CD14-positive monocyte (primary cell): ENCODE measurements around the gene ABCC3. TPM values are rescaled to one million over a fixed set of nuclear protein-coding genes. Genes with fewer than 3 reads are reported as not detected.

Experiments
- DNase-seq, 3 donors: peaks; one replicate each; pipeline ENCODE4 v3.0.0-alpha.2; 2011 to 2022
- H2AFZ ChIP-seq: 2 replicates; pipeline ENCODE4 v1.6.0; 2012; ENCODE audit warnings: mild to moderate bottlenecking, low read depth, low read length, inconsistent platforms; ENCODE audit not compliant: insufficient read depth, poor library complexity, severe bottlenecking
- H3K27ac ChIP-seq, 2 donors: 1 replicate in 1 of 2; 2 replicates in 1 of 2; pipeline ENCODE4 v1.5.1; 2012 to 2013; ENCODE audit warnings: low read length in 2 of 2, control low read depth in 1 of 2, inconsistent platforms in 1 of 2, low read depth in 1 of 2, mild to moderate bottlenecking in 1 of 2
- H3K27me3 ChIP-seq, 2 donors: one replicate each; pipeline versions ENCODE4 v1.6.0 to v1.6.1; 2011 to 2013; ENCODE audit warnings: low read length in 2 of 2; ENCODE audit not compliant: control insufficient read depth in 2 of 2, insufficient read depth in 2 of 2
- H3K36me3 ChIP-seq, 2 donors: replicated peaks in 1 of 2; 1 replicate in 1 of 2; 2 replicates in 1 of 2; pipeline versions ENCODE4 v1.5.1 to v1.6.1; 2012 to 2013; ENCODE audit warnings: low read length in 2 of 2, control low read depth in 1 of 2, inconsistent platforms in 1 of 2, mild to moderate bottlenecking in 1 of 2; ENCODE audit not compliant: insufficient read depth in 2 of 2, control insufficient read depth in 1 of 2
- H3K4me1 ChIP-seq, 2 donors: 1 replicate in 1 of 2; 2 replicates in 1 of 2; pipeline versions ENCODE4 v1.5.1 to v1.6.1; 2012 to 2013; ENCODE audit warnings: low read length in 2 of 2, control low read depth in 1 of 2, inconsistent platforms in 1 of 2, mild to moderate bottlenecking in 1 of 2, moderate library complexity in 1 of 2; ENCODE audit not compliant: insufficient read depth in 2 of 2, control insufficient read depth in 1 of 2
- H3K4me2 ChIP-seq: replicated peaks from 2 replicates; pipeline ENCODE3; 2012; ENCODE audit warnings: low read length, moderate library complexity, mild to moderate bottlenecking; ENCODE audit not compliant: poor library complexity, severe bottlenecking; ENCODE audit errors: extremely low read depth
- H3K4me3 ChIP-seq, 3 experiments: fragments of 200-600 bp in 1 of 3; sonication (generic) in 1 of 3; replicated peaks in 1 of 3; 1 replicate in 2 of 3; 2 replicates in 1 of 3; pipeline ENCODE4 v1.5.1; 2011 to 2013; ENCODE audit warnings: low read length in 3 of 3, mild to moderate bottlenecking in 3 of 3, control low read depth in 2 of 3, low read depth in 2 of 3, inconsistent platforms in 1 of 3, moderate library complexity in 1 of 3
- H3K79me2 ChIP-seq: 2 replicates; pipeline ENCODE4 v1.6.0; 2012; ENCODE audit warnings: mild to moderate bottlenecking, control low read depth, inconsistent platforms, low read length, moderate library complexity; ENCODE audit not compliant: insufficient read depth
- H3K9ac ChIP-seq: 2 replicates; pipeline ENCODE4 v1.6.0; 2017; ENCODE audit warnings: low read length, mild to moderate bottlenecking; ENCODE audit not compliant: insufficient read depth, poor library complexity, severe bottlenecking
- H3K9me3 ChIP-seq, 2 donors: replicated peaks in 1 of 2; 1 replicate in 1 of 2; 2 replicates in 1 of 2; pipeline versions ENCODE4 v1.5.1 to v1.6.1; 2012 to 2013; ENCODE audit warnings: low read length in 2 of 2, control low read depth in 1 of 2; ENCODE audit not compliant: control insufficient read depth in 1 of 2, insufficient read depth in 1 of 2
- H4K20me1 ChIP-seq: 2 replicates; pipeline ENCODE4 v1.6.0; 2012; ENCODE audit warnings: mild to moderate bottlenecking, low read length, control low read depth, moderate library complexity; ENCODE audit not compliant: insufficient read depth
- H3K27ac Mint-ChIP-seq, 7 donors: one replicate each; pipeline ENCODE4 v1.8.0; 2020; ENCODE audit warnings: mild to moderate bottlenecking in 7 of 7, mixed read lengths in 7 of 7, moderate library complexity in 6 of 7, inconsistent platforms in 2 of 7
- H3K27me3 Mint-ChIP-seq, 3 donors: one replicate each; pipeline ENCODE4 v1.8.0; 2021 to 2022; ENCODE audit warnings: low read depth in 3 of 3, mild to moderate bottlenecking in 3 of 3, mixed read lengths in 3 of 3, moderate library complexity in 3 of 3, inconsistent platforms in 1 of 3
- H3K36me3 Mint-ChIP-seq, 2 donors: one replicate each; pipeline ENCODE4 v1.8.0; 2020; ENCODE audit warnings: mixed read lengths in 2 of 2, inconsistent platforms in 1 of 2, mild to moderate bottlenecking in 1 of 2
- H3K4me1 Mint-ChIP-seq: one replicate; pipeline ENCODE4 v1.8.0; 2020; ENCODE audit warnings: mild to moderate bottlenecking, mixed read lengths
- H3K4me3 Mint-ChIP-seq, 2 donors: one replicate each; pipeline ENCODE4 v1.8.0; 2020; ENCODE audit warnings: mild to moderate bottlenecking in 2 of 2, mixed read lengths in 2 of 2, moderate library complexity in 1 of 2
- H3K9me3 Mint-ChIP-seq, 7 donors: one replicate each; pipeline ENCODE4 v1.8.0; 2020 to 2022; ENCODE audit warnings: mixed read lengths in 7 of 7, mild to moderate bottlenecking in 6 of 7, moderate library complexity in 6 of 7, inconsistent platforms in 2 of 7
- WGBS: methylation state at CpG from one replicate; pipeline ENCODE4 v1.1.5; 2013; ENCODE audit warnings: missing lambda C conversion rate; ENCODE audit not compliant: insufficient coverage; 5-methylcytosine and 5-hydroxymethylcytosine counted together
- intact Hi-C, 2 donors: fragments of 100-400 bp; cut with micrococcal nuclease; formaldehyde crosslinking; loops; one replicate each; pipeline versions ENCODE4 v1.15.0 to v1.15.1; 2023
- polyA plus RNA-seq, 3 donors: library from polyadenylated mRNA; depleted of rRNA in 1 of 3; unstranded in 2 of 3; stranded (reverse) in 1 of 3; fragments of 300-500 nt in 2 of 3; fragments of >200 nt in 1 of 3; fragmentation: Illumina TruSeq in 2 of 3; gene quantifications; 1 replicate in 2 of 3; 2 replicates in 1 of 3; pipeline ENCODE4 v1.2.3, GENCODE V29; 2012 to 2021
- TF ChIP-seq, protein P1 (sequence below): fragments of 200-600 bp; IDR thresholded peaks from one replicate; pipeline ENCODE4 v1.8.0; 2022; ENCODE audit warnings: antibody characterized with exemption, mild to moderate bottlenecking

The ABCC3 gene
- polyA plus RNA-seq, 3 donors, result 2.7 to 74.5 (median 11.4) TPM

DNA sequence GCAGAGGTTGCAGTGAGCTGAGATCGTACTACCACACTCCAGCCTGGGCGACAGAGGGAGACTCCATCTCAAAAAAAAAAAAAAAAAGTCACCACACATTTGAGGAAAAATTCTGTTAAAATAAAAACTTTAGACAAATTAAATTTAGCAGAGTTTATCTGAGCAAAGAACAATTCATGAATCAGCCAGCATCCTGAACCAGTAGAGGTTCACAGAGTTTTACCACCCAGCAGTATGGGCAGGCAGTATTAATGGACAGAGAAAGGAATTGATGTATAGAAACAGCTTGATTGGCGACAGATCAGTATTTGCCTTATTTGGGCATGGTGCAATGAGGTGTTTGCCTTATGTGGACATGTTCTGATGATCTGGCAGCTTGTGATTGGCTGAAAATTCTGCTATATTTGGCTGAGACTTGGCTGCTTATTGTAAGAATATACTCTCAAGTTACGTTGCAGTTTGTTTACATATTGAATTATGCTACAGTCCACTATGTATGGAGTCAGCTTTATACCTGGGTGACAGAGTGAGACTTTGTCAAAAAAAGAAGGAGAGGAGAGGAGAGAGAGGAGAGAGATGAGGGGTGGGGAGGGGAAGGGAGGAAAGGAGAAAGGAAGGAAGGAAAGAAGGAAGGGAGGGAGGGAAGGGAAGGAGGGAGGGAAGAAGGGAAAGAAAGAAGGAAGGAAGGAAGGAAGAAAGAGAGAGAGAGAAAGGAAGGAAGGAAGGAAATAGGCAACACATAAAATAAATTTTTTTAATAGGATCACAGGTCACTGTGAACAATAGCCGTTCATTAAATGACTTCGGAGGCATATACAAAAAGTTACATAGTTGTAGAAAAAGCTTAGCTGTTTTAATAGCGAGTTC lies 14.6 kb downstream of the ABCC3 start:
- peaks cover 0 to 3% of the 10 kb centered on the region in 2 donors for H3K27me3 ChIP-seq
- WGBS, result 100% methylated on average over 1 of the region's 7 CpGs
- Mint-ChIP-seq H3K9me3 (peaks cover 0 to 19% (median 13%) of the 10 kb centered on the region in 7 donors), H3K27me3 (peaks cover 6 to 13% (median 7%) of the 10 kb centered on the region in 3 donors), H3K27ac (no peak overlapping the region), H3K4me1 (no peaks in the 10 kb centered on the region), H3K4me3 (no peak overlapping the region), H3K36me3 (peaks cover 0 to 2% of the 10 kb centered on the region in 2 donors)
- H3K9ac ChIP-seq, result no peak overlapping the region
- TF ChIP-seq, protein P1, sequence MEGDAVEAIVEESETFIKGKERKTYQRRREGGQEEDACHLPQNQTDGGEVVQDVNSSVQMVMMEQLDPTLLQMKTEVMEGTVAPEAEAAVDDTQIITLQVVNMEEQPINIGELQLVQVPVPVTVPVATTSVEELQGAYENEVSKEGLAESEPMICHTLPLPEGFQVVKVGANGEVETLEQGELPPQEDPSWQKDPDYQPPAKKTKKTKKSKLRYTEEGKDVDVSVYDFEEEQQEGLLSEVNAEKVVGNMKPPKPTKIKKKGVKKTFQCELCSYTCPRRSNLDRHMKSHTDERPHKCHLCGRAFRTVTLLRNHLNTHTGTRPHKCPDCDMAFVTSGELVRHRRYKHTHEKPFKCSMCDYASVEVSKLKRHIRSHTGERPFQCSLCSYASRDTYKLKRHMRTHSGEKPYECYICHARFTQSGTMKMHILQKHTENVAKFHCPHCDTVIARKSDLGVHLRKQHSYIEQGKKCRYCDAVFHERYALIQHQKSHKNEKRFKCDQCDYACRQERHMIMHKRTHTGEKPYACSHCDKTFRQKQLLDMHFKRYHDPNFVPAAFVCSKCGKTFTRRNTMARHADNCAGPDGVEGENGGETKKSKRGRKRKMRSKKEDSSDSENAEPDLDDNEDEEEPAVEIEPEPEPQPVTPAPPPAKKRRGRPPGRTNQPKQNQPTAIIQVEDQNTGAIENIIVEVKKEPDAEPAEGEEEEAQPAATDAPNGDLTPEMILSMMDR, result no peak
- intact Hi-C loops, result no loop called here
- peaks cover 10% of the 10 kb centered on the region for H4K20me1 ChIP-seq
- H3K4me3 ChIP-seq, result no peak overlapping the region
- no peak for DNase-seq
- H3K4me1 ChIP-seq, result no peaks in the 10 kb centered on the region
- H2AFZ ChIP-seq, result no peak overlapping the region
- no peak overlapping the region for H3K27ac ChIP-seq
- H3K36me3 ChIP-seq, result no peaks in the 10 kb centered on the region
- no peaks in the 10 kb centered on the region for H3K79me2 ChIP-seq
- no peak overlapping the region for H3K4me2 ChIP-seq
- peaks cover 8 to 12% of the 10 kb centered on the region in 2 donors for H3K9me3 ChIP-seq

DNA sequence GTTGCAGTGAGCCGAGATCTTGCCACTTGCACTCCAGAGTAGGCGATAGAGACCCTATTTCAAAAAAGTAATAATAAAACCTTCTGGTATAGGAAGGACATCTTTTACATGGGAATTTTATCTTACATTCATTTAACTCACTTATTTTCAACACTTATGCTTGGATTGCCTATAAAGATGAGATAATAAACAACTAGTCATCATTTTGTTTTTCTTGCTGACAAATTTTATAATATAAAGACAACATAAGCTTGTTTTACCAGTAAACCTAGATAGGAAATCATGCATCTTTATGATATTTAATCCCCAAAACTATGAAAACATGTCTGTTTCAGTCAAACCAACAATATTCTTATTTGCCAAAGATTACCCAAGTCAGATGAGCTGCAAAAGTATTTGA lies 17.0 kb downstream of the ABCC3 start:
- no peaks in the 10 kb centered on the region for H3K79me2 ChIP-seq
- peaks cover 8 to 12% of the 10 kb centered on the region in 2 donors for H3K9me3 ChIP-seq
- TF ChIP-seq, protein P1, result no peak
- no CpG with 5 or more reads among the region's 2 CpGs for whole genome bisulfite sequencing
- H3K9ac ChIP-seq, result no peak overlapping the region
- no peak overlapping the region for H3K27ac ChIP-seq
- H3K27me3 ChIP-seq, result peaks cover 0 to 3% of the 10 kb centered on the region in 2 donors
- H3K27ac Mint-ChIP-seq, result no peak overlapping the region
- no peak overlapping the region for H3K4me3 Mint-ChIP-seq
- H3K4me1 ChIP-seq, result no peaks in the 10 kb centered on the region
- H2AFZ ChIP-seq, result no peak overlapping the region
- DNase-seq, result no peak
- H4K20me1 ChIP-seq, result peaks cover 10% of the 10 kb centered on the region
- H3K4me1 Mint-ChIP-seq, result no peaks in the 10 kb centered on the region
- peaks cover 0 to 19% (median 13%) of the 10 kb centered on the region in 7 donors for H3K9me3 Mint-ChIP-seq
- peaks cover 0 to 2% of the 10 kb centered on the region in 2 donors for H3K36me3 Mint-ChIP-seq
- H3K4me3 ChIP-seq, result no peak overlapping the region
- peaks cover 10 to 17% (median 12%) of the 10 kb centered on the region in 3 donors for H3K27me3 Mint-ChIP-seq
- no peak overlapping the region for H3K4me2 ChIP-seq
- no peaks in the 10 kb centered on the region for H3K36me3 ChIP-seq
- intact Hi-C loops, result no loop called here
